Adipocyte (in vitro differentiated cells): ENCODE measurements around the gene UPF1.
A peak's percentile ranks its signal among the peaks of the same experiment; 100 is the strongest.
"Not testable (repeated sequence)": the region's sequence is repeated elsewhere in the genome, so short reads cannot be mapped to it uniquely, and the experiment has no call there.

Experiments used
- DNase-seq: peaks from one replicate; pipeline ENCODE4 v3.0.0-alpha.2; 2015; ENCODE audit warnings: low read depth
- H3K27me3 ChIP-seq: replicated peaks from 2 replicates; pipeline ENCODE4 v1.7.0; 2013; ENCODE audit warnings: mild to moderate bottlenecking, low read length, moderate library complexity; ENCODE audit not compliant: control insufficient read depth, insufficient read depth
- H3K36me3 ChIP-seq: 2 replicates; pipeline ENCODE4 v1.7.0; 2013; ENCODE audit warnings: low read length, mild to moderate bottlenecking, moderate library complexity; ENCODE audit not compliant: control insufficient read depth, insufficient read depth, severe bottlenecking
- H3K4me1 ChIP-seq: 2 replicates; pipeline ENCODE4 v1.7.0; 2013; ENCODE audit warnings: mild to moderate bottlenecking, low read length, moderate library complexity; ENCODE audit not compliant: control insufficient read depth, insufficient read depth
- H3K4me3 ChIP-seq: 2 replicates; pipeline ENCODE4 v1.7.0; 2013; ENCODE audit warnings: mild to moderate bottlenecking, low read length, moderate library complexity
- H3K9ac ChIP-seq: 2 replicates; pipeline ENCODE4 v1.7.0; 2013; ENCODE audit warnings: mild to moderate bottlenecking, low read length, moderate library complexity
- H3K9me3 ChIP-seq: 2 replicates; pipeline ENCODE4 v1.7.0; 2013; ENCODE audit warnings: mild to moderate bottlenecking, low read length, moderate library complexity; ENCODE audit not compliant: control insufficient read depth

Gene UPF1

DNA sequence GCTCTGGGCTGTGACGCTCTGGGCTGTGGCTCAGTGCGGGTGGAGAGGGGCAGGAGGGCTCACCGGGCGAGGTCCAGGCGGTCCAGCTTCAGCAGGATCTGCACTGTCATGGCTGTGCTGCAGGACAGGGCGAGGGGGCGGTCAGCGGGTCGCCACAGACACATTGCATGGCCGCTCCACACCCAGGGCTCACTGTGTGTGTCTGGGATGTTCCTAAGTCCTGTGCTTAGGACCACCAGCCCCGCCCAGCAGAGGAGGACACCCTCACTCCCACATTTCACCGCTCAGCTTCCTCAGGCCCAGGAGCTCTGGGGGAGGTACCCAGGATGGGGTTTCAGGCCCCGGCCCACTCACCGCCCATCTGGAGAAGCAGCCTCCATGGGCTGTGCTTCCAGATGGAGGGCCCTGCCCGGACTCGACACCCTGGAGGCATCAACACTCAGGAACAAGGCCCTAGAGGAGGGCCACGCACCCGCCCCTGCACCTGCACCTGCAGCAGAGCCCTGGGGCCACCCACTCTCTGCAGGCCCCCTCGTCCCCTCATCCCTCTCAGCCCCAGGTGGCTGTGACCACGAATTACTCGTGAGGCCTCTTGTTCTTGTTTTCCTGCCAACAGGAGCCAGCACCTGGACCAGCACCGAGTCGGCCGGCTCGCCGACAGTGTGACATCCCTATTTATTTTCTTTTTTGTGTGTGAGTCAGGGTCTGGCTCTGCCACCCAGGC, 73.9 kb downstream of the UPF1 start:
- H3K9me3 ChIP-seq, result no peaks in the 10 kb centered on the region
- H3K9ac ChIP-seq, result no peak overlapping the region
- peaks cover 64% of the 10 kb centered on the region for H3K36me3 ChIP-seq
- no peak overlapping the region for H3K4me3 ChIP-seq
- H3K4me1 ChIP-seq, result no peaks in the 10 kb centered on the region
- H3K27me3 ChIP-seq, result no peaks in the 10 kb centered on the region
- DNase-seq, result no peak

DNA sequence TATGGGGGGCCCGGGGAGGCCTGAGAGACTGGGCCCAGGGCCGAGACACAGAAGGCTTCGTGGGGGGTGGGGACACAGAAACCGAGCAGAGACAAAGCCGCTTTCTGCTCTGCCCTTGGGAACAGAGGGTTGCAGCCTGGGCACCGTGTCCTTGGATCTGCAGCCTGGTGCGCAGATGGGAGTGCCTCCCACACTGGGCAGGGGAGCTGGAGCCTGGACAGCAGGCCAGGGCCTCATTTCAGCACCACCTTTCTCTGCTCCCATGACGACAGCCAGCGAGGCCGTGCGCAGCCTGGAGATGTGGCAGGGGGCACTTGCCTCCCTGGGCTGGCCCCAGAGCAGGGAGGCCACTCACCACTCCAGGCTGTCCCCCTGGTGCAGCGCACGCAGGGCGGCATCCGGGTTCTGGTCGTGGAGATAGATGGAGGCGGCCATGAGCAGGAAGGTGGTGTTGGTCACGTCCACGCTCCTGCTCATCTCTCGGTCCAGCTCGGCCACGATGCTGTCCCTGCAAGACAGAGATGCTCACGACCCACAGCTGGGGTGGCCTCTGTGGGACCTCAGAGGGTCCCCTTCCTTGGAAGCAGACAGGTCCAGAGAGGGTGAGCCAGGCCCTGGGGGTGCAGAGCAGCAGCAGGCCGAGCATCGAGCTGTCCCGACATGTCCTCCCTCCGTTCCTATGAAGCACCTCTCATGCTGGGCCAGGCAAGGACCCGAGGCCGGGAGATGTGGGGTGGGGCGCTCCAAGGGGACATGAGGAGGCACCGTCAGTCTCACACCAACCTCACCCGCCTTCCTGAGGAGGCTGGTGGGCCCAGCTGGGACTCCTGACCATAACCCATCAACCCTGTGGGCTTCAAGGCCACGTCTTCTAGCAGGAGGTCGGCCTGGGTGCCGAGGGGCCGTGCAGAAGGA, 75.1 kb downstream of the UPF1 start:
- H3K4me1 ChIP-seq, result no peaks in the 10 kb centered on the region
- no peaks in the 10 kb centered on the region for H3K27me3 ChIP-seq
- no peak for DNase-seq
- H3K4me3 ChIP-seq, result no peak overlapping the region
- H3K36me3 ChIP-seq, result peaks cover 66% of the 10 kb centered on the region
- H3K9me3 ChIP-seq, result no peaks in the 10 kb centered on the region
- no peak overlapping the region for H3K9ac ChIP-seq

DNA sequence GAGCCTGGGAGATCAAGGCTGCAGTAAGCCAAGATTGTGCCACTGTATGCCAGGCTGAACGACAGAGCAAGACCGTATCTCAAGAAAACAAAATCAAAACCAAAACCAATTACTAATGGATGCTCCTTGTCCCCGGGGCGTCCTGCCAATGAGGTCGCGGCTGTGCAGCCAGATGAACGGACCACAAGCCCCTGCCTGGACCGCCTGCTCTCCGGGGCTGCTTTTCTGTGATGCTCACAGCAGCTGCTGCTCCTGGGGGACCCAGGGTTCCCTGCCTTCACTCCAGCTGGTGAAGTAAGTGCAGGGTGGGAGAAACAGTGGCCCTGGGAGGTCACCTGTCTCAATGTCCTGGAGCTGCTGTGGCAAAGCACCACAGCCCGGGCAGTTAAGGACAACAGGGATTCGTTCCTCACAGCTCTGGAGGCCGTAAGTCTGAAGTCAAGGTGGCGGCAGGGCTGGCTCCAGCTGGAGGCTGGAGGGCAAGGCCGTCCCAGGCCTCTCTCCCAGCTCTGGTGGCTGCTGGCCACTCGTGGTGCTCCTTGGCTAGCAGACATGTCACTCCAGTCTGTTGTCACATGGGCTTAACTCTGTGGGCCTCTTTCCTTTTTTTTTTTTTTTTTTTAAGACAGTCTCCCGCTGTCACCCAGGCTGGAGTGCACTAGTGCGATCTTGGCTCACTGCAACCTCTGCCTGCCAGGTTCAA, 77.3 kb downstream of the UPF1 start:
- H3K36me3 ChIP-seq, result peaks cover 62% of the 10 kb centered on the region
- no peaks in the 10 kb centered on the region for H3K9me3 ChIP-seq
- no peaks in the 10 kb centered on the region for H3K27me3 ChIP-seq
- no peak for DNase-seq
- no peak overlapping the region for H3K9ac ChIP-seq
- no peak overlapping the region for H3K4me3 ChIP-seq
- no peaks in the 10 kb centered on the region for H3K4me1 ChIP-seq

DNA sequence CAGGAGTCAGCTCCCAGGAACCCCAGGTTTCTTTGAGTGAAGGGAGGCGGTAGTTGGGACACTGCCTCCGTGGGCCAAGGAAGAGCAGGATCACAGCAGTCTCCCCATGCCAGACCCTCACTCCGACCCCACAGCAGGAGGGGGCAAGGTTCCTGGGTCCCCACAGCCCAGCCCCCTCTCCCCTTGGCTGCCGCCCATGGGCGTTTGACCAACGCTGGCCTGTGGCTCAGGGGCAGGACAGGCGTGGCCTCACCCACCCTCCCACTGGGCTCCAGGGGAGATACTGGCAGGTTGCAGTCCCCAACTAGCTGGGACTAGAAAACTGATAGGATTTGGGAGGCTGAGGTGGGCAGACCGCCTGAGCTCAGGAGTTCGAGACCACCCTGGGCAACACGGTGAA, 78.3 kb downstream of the UPF1 start:
- H3K36me3 ChIP-seq, result peaks cover 63% of the 10 kb centered on the region
- H3K27me3 ChIP-seq, result no peaks in the 10 kb centered on the region
- no peak overlapping the region for H3K4me3 ChIP-seq
- no peaks in the 10 kb centered on the region for H3K9me3 ChIP-seq
- H3K9ac ChIP-seq, result no peak overlapping the region
- DNase-seq, result no peak
- no peaks in the 10 kb centered on the region for H3K4me1 ChIP-seq

DNA sequence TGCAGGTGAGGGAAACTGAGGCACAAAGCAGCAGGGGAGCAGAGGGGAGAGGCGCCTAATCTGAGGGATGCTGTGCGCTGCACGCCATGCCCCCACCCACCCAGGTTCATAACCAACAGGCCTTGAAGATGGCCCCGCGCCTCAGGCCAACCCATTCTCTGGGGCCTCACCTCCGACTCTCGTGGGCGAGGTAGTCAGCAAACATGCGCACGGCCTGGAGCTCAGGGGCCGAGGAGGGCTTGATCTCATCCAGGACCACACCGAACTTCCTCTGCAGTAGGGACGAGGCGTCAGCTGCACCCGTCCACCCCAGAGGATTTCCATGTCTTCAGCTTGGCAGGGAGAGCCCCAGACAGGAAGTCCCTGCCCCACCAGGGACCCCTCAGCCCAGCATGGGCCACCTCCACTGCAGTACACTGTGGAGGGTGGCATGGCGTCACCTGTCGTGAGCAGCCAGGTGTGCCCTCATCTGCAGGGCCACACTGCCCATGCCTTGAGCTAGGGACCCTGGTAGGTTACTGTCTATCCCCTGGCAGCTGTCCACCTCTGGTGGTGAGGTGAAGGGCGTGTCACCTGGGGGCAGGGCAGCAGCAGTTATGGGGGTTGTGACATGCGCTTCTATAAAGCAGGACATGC, 79.2 kb downstream of the UPF1 start:
- DNase-seq, result no peak
- Histone ChIP-seq H3K9ac (no peak overlapping the region), H3K27me3 (no peaks in the 10 kb centered on the region), H3K36me3 (peaks cover 60% of the 10 kb centered on the region), H3K4me3 (no peak overlapping the region), H3K4me1 (no peaks in the 10 kb centered on the region), H3K9me3 (no peaks in the 10 kb centered on the region)

DNA sequence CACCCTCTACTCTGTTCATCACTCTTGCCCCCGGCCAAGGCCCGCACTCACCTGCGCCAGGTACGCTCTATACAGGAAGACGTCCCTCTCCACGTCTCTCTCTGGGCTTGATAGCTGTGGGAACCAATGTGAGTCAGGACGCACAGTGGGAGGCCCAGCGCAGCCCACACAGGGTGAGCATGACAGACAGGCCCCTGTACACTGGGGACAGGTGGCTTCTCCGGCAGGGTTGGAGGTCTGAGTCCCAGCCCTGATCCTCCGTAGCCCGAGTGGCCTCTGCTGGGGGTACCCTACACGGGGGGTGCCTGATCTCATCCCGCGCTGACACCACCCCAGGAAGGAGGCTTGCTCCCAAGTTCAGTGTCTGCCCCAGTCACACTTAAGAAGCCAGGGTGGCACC, 81.2 kb downstream of the UPF1 start:
- Histone ChIP-seq H3K4me3 (no peak overlapping the region), H3K4me1 (peaks cover 5% of the 10 kb centered on the region), H3K36me3 (peaks cover 40% of the 10 kb centered on the region), H3K9me3 (no peaks in the 10 kb centered on the region), H3K9ac (no peak overlapping the region), H3K27me3 (no peaks in the 10 kb centered on the region)
- no peak for DNase-seq

DNA sequence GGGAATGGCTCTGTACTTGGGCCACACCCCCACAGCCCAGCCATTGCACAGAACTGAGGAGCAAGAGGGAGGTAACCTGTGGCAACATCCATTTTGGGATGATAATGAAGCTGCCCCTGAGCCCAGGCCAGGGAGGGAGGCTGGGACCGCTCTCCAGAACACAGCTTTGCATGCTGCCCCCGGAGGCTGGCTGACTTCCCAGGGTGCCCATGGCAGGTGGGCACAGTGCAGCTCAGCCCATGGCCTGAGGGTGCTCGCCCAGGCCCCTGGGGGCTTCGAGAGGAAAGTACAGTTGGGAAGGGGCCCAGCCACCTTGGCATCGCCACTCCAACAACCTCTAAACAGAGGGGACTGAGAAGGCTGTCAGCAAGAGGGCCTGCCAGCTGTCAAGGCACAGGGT, 81.7 kb downstream of the UPF1 start:
- no peak overlapping the region for H3K4me3 ChIP-seq
- no peak overlapping the region for H3K9ac ChIP-seq
- peaks cover 38% of the 10 kb centered on the region for H3K36me3 ChIP-seq
- no peaks in the 10 kb centered on the region for H3K27me3 ChIP-seq
- no peak for DNase-seq
- no peaks in the 10 kb centered on the region for H3K9me3 ChIP-seq
- peaks cover 8% of the 10 kb centered on the region for H3K4me1 ChIP-seq

DNA sequence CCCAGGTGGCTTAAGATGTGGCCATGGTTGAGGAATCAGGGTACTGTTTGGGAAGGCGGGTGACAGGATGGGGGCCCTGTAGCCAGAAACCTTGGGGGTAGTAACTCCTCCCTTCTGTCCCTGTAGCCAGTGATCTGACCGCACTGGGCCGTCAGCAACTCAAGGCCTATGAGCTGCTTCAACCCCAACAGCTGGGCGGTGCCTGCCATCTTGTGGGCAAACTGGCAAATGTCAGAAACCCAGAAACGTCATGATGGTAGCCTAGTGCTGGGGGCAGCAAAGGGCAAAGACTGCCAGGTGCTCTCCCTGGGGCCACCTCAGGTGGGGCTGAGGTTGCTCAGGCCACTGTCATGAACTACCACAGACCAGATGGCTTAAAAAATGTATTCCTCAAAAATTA, 83.9 kb downstream of the UPF1 start:
- Histone ChIP-seq H3K9ac (peak overlapping the region; percentile 34), H3K27me3 (no peaks in the 10 kb centered on the region), H3K9me3 (no peaks in the 10 kb centered on the region), H3K4me1 (peaks cover 14% of the 10 kb centered on the region), H3K36me3 (peaks cover 23% of the 10 kb centered on the region), H3K4me3 (no peak overlapping the region)
- peak; percentile 35 for DNase-seq

DNA sequence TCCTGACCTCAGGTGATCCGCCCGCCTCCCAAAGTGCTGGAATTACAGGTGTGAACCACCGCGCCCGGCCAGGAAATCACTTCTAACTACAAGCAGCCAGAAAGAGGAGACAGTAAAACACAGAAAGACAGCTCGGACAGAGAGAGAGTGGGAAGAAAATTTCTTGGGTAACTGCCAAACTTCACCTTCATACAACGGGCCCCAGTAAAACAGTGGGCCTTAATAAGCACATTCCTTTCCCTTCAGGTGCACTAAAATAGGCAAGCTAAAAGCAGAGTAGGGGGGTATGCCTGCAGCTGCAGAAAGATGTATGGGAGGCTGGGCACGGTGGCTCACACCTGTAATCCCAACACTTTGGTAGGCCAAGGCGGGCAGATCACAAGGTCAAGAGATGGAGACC, 85.8 kb downstream of the UPF1 start:
- H3K36me3 ChIP-seq, result peaks cover 30% of the 10 kb centered on the region
- H3K27me3 ChIP-seq, DNase-seq, H3K9me3 ChIP-seq, H3K9ac ChIP-seq: not testable (repeated sequence)
- H3K4me3 ChIP-seq, result peak overlapping the region; percentile 98
- H3K4me1 ChIP-seq, result peaks cover 20% of the 10 kb centered on the region
